GM19193 (cell line): ENCODE measurements around the gene AFTPH.
A peak's percentile ranks its signal among the peaks of the same experiment; 100 is the strongest.

Experiments
- POLR2A ChIP-seq: IDR thresholded peaks from 4 replicates; pipeline ENCODE4 v1.6.1; 2011; ENCODE audit not compliant: insufficient read depth, insufficient read length; ENCODE audit errors: extremely low read depth

The AFTPH gene

DNA sequence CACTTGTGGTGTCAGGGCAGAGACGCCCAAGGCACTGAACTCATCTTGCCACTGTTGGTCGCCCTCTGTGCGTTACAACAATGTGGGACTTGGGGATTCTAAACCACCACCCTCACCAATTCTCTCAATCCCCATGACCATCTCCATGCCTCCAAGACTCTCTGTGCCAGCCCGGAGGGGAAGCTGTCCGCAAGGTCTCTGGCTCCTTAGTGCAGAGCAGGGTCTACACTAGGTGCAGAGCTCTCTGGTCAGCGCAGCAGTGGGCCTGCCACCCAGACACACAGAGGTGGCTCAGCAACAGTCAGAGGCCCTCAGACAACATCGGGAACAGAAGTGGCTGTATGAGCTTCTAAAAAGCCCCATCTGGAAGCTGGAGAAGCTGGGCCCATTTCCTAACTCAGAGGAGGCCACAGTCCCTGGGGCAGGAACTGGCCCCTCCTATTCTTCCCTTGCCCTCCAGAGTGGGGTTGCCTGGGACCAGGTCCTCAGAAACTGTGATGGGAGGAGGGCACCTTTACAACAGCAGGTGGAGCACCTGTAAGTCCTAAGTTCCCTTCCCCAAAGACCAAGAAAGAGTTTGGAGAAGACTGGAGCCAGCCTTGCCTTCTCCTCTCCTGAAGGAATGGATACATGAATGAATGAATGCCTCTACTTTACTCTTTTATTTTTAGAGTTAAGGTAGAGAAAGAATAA is 91.9 kb downstream of the AFTPH start:
- TF ChIP-seq POLR2A: no peak

DNA sequence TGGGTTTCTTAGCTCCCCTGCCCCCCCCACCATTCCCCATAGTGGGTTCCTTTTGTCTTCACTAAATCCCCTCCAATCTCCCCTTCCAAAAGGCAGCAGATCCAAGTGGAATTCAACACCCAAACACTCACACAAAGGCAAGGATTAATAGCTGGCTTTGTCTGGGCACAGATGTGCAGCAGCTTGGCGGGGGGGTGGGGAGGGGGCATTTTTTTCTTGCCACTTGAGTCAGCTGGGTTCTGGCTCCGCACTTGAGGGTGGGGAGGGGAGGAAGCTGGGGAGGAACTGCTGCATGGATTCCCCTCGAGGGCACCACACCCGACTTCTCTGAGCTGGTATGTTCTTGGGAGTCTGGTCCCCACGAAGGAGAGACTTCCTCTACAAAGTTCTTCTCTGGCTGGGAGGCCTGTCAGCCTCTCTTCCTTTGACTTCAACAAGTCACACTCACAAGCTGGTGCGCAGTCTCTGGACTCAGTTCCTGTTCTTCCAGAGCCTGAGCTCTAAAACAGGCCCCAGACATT is 93.6 kb downstream of the AFTPH start:
- TF ChIP-seq POLR2A: no peak

DNA sequence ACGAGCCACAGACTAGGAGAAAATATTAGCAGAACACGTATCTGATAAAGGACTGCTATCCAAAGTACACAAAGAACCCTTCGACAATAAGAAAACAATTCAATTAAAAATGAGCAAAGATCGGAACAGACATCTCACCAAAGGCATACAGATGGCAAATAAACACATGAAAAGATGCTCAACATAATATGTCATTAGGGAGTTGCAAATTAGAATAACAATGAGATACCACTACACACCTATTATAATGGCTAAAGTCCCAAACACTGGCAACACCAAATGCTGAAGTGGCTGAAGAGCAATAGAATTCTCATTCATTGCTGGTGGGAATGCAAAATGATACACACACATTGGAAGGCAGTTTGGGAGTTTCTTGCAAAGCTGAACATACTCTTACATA is 96.5 kb downstream of the AFTPH start:
- no peak for TF ChIP-seq POLR2A

DNA sequence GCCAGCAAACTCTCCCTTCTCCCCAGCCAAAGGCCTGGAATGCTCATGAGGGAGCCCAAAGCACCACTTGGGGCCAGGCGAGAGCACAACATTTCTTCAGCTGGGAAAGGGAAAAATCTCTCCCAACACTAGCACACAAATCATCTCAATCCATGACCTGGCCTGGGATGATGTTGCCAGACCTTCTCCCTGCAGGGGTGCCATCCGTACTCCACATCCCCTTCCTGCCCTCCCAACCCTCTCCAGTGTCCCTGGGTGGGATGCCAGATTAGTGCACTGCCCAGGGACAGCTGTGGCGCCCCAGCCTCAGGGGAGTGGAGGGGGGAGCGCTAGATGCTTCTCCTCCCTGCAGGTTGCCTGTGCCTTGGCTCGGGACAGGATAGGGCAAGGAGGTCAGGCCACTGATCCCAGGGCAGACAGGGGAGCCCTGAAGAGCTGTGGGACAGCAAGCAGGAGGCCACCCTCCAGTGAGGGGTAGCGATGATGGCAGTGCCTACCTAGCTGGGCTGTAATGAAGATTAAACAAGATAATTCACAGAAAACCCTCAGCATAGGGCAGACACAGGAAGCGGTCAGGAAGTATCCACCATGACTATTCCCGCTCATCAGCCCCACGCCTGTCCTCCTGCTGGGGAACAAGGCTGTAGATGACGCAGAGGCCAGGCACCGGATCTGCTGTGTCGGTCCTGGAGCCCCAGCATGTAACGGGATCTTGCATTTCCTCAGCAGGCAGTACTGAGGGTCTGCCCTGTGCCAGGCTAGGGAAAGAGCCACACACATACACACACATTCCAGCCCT is 98.5 kb downstream of the AFTPH start:
- no peak for TF ChIP-seq POLR2A

DNA sequence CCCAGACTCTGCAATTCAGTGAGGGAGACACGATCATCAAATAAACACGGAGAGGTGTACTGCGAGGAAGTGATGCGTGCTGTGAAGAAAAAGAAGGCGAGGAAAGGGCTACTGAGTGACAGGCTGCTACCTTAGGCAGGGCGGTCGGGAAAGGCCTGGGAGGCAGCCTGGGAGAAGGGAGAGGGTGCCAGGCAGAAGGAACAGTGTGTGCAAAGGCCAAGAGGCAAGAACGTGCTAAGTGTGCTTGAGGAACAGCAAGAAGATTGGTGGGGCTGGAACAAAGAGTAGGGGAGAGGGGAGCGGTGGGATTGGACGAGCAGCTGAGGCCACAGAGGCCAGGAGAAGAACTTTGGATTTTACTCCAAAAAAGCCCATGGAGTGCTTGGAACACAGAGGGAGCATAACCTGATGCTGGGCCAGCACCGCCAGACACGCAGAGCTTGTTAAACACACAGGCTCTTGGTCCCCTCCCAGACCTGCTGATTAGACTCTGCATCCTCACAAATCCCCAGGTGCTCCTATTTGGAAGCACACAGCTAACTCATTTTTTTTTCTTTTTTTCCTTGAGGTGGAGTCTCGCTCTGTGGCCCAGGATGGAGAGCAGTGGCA is 99.2 kb downstream of the AFTPH start:
- no peak for TF ChIP-seq POLR2A

DNA sequence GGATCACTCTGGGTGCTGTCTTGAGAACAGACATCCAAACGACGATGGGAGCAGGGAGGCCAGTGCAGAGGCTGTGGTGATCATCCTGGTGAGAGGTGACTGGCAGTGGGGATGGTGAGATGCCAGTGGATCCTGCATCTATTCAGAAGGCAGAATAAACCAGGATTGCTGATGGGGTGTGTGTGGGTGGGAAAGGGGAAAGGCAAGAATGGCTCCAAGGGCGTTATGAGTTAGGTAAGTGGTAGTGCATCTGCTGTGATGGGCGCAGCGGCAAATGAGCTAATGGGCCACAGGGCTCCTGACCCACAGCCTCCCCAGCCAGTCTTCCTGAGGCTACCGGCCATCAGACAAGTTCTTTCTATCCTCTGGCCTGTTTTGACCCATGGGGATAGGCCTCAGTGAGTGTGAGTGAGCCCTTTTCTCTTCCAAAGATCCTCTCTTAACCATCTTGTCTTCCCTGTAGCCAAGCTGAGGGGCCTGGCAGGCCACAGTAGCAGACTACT is 100.0 kb downstream of the AFTPH start:
- no peak for TF ChIP-seq POLR2A

DNA sequence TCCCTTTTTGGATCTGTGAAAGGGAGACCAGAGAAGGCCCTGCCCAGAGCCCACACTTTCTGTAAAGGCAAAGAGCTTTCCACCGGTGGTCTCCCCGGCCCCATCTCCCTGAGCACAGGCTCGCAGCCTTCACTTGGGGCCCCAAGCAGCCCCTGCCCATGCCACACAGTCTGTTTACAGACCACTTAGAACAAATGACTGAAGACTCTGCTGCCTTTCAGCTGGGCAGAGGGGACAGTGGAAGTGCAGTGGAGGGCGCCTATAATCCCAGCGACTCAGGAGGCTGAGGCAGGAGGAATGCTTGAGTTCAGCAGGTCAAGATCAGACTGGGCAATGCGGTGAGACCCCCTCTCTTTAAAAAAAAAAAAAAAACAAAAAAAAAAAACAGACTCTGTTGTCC is 100.7 kb downstream of the AFTPH start:
- no peak for TF ChIP-seq POLR2A

DNA sequence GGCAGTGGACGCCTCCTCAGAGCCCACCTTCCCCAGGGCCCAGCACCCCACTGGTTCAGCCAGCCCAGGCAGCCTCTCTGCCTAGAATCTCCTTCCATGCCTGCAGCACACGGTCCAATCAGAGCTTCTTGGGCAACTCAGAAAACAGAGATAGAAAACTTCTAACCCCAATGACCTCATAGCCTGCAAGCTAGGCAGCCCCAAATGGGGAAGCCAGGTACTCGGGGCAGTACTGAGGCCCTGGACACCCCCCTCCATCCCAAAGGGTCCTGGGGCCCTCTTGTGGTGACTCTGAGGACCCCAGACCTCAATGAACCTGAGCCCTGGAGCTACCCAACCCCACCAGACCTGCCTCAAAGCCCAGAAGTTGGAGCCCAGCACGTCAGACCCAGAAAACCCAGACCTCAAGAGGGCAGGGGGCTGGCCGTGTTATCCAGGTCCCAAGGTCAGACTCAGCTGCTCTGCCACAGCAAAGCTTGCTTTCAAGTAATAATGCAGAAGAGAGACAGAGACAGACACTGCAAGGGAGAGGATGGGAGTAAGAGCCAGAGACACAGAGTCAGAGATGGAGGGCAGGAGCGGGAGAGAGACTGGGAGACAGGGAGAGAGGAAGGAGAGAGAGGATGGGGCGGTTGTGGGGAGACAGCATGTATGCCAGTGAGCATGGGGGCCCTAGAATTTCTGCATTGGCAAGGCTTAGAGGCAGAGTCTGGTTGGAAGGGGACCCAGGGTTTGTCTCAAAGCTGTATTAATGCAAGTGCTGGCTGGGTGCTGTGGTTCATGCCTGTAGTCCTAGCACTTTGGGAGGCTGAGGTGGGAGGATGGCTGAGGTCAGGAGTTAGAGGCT is 101.4 kb downstream of the AFTPH start:
- no peak for TF ChIP-seq POLR2A

DNA sequence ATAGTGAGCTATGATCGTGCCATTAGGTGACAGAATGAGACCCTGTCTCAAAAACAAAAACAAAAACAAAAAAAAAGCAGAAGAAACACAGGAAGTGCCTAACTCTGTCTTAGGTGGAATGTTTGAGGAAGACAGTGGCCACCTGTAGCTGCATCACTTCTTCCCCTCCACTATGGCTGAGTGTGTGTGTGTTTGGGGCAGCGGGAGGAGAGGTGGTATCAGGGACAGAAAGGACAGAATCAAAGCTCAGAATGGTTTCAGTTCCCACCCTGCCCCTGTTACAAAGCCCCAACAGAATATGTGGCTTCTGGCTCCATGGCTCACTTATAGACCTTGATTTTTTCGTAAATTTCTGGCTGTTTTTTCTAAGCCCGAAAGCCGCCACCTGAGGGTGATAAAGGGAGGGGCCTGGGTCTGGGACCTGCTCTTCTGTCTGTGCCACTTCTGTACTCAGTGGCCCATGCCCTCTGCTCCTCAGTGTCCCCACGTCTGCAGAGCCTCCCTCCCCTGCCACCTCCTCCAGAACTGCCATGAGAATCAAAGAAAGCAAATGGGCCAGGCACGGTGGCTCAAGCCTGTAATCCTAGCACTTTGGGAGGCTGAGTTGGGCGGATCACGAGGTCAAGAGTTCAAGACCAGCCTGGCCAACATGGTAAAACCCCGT is 102.2 kb downstream of the AFTPH start:
- no peak for TF ChIP-seq POLR2A

DNA sequence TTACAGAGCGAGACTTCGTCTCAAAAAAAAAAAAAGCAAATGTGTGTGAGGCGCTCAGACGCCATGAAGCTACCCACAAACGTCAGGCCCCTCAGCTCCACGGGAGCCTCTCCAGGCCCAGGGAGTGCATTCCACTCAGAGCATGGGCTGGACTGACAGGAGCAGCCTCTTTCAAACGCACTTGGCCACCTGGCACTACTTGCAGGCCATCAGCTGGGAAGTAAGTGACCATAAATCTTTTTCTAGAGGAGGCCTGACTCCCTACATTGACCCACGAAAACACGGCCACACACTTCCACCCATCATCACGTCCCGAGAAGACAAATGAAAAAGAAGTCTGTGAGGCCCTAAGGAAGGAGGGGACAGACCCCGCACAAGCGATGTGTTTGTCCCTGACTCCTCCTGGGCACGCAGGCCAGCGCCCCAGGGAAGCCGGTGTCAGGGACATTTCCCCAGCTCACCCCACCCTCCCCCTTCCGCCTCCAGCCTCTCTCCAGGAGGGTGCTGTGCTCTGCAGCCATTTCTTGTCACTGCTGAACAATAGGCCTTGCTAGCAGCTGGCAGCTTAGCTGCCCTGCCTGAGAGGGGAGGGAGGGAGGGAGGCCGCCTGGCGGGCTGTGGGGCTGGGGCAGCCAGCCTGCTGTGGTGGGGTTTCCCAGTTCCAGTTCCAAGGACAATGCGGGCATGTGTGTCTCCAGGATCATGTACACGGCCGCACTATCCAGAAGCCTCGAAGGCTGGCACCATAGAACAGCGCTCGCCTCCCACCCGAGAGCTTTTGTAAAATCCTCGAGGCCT is 103.0 kb downstream of the AFTPH start:
- no peak for TF ChIP-seq POLR2A

DNA sequence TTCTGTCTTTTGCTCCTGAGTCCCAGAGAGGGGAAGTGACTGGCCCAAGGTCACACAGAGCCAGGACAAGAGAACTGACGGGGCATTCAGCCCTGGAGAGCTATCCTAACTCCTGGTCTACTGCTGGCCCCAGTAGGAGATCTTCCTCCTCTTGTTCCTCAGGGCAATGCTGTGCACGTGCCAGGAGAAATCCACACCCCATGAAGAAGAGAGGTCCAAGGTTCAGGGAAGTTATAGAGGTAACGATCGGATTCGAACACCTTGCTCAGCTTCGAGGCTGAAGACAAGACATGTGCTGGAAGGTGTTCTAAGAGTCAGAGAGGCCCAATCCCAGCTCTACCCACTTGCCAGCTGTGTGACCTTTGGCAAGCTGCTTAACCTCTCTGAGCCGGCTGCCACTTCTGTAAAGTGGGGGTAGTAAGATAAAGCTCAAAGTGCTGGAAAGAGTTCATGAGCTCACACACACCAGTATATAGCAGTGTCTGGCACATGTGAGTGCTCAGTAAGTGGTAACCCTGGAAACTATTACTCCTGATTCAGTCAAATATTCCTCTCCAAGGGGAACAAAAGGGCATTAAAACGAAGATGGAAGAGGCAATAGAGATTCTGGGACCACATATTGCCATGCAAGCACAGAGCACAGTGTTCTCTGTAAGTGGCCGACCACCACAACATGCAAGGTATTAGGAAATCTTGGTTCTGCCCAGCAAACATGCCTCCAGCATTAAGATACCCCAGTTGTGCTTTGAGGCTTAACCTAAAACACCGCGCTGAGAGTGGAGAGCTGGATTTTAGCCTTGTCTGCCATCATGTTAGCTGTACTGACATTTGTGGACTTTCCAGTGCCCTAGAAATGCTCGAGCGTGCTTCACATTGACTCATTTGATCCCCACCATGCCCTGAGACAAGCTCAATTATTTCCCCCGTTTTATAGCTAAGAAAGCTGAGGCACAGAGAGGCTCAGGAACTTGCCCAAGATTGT is 104.0 kb downstream of the AFTPH start:
- peak; percentile 0 for TF ChIP-seq POLR2A

DNA sequence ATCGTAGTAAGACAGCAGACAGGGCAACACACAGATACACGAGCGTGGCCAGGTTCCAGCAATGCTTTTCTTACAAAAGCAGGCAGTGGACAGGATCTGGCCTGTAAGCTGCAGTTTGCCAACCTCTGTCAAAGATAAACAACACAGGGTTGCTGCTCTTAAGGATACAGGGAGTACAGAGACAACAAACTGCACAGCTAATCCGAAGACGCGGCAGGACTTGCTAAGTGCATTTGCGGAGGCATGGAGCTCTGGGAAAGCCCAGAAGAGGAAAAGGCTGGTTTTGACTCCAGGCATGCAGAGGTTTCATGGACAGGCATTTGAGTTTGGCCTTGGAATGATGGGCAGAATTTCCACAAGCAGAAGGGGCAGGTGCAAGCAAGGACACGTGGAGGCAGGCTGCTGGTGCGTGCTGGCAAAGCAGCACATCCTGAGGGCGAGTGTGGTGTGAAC is 105.2 kb downstream of the AFTPH start:
- no peak for TF ChIP-seq POLR2A
